ENCODE results near the gene AGBL3.

Gene AGBL3

GRCh38 chr7:134986363-134987251 is at the start of gene AGBL3:
TSS of gene AGBL3 (plus strand) at chr7:134986508. CDS start at chr7:134987934, 1,426 bp downstream.
- peak; percentile 84 for DNase-seq (ENCODE audit: low read depth, low spot score)

GRCh38 chr7:134936893-134937510 is 49.3 kb upstream of the AGBL3 start:
- DNase-seq (ENCODE audit: low read depth, low spot score) = no peak

- no peak for DNase-seq (ENCODE audit: low read depth, low spot score)
Observed at GRCh38 chr7:134938141-134938540, 48.2 kb upstream of the AGBL3 start.

- DNase-seq (ENCODE audit: low read depth, low spot score) = no peak
Observed at GRCh38 chr7:134939136-134939535, 47.2 kb upstream of the AGBL3 start.

- DNase-seq (ENCODE audit: low read depth, low spot score) = no peak
Observed at GRCh38 chr7:134940729-134941128, 45.6 kb upstream of the AGBL3 start.

- no peak for DNase-seq (ENCODE audit: low read depth, low spot score)
Observed at GRCh38 chr7:134941185-134941900, 45.0 kb upstream of the AGBL3 start.

GRCh38 chr7:134941952-134942351 is 44.4 kb upstream of the AGBL3 start:
- no peak for DNase-seq (ENCODE audit: low read depth, low spot score)

- no peak for DNase-seq (ENCODE audit: low read depth, low spot score)
Observed at GRCh38 chr7:134942690-134943466, 43.4 kb upstream of the AGBL3 start.

- DNase-seq (ENCODE audit: low read depth, low spot score) = no peak
Observed at GRCh38 chr7:134943785-134944400, 42.4 kb upstream of the AGBL3 start.

- no peak for DNase-seq (ENCODE audit: low read depth, low spot score)
Observed at GRCh38 chr7:134945691-134946090, 40.6 kb upstream of the AGBL3 start.

- DNase-seq (ENCODE audit: low read depth, low spot score) = no peak
Observed at GRCh38 chr7:134946260-134946659, 40.0 kb upstream of the AGBL3 start.

- DNase-seq (ENCODE audit: low read depth, low spot score) = no peak
Observed at GRCh38 chr7:134947329-134947728, 39.0 kb upstream of the AGBL3 start.

GRCh38 chr7:134947831-134948230 is 38.5 kb upstream of the AGBL3 start:
- no peak for DNase-seq (ENCODE audit: low read depth, low spot score)

GRCh38 chr7:134948246-134948645 is 38.1 kb upstream of the AGBL3 start:
- DNase-seq (ENCODE audit: low read depth, low spot score) = no peak

- no peak for DNase-seq (ENCODE audit: low read depth, low spot score)
Observed at GRCh38 chr7:134948736-134949135, 37.6 kb upstream of the AGBL3 start.

GRCh38 chr7:134949171-134949570 is 37.1 kb upstream of the AGBL3 start:
- no peak for DNase-seq (ENCODE audit: low read depth, low spot score)

- no peak for DNase-seq (ENCODE audit: low read depth, low spot score)
Observed at GRCh38 chr7:134954197-134955082, 31.9 kb upstream of the AGBL3 start.

GRCh38 chr7:134957005-134957404 is 29.3 kb upstream of the AGBL3 start:
- DNase-seq (ENCODE audit: low read depth, low spot score) = no peak

- no peak for DNase-seq (ENCODE audit: low read depth, low spot score)
Observed at GRCh38 chr7:134959810-134960209, 26.5 kb upstream of the AGBL3 start.

- no peak for DNase-seq (ENCODE audit: low read depth, low spot score)
Observed at GRCh38 chr7:134962270-134962780, 24.0 kb upstream of the AGBL3 start.

Data from activated naive CD8-positive, alpha-beta T cell treated with anti-CD3 and anti-CD28 coated beads, Interleukin-2, amount 50 U/mL, for 16 hours (primary cell).